Putamen (tissue), 1 donor: ENCODE data around the gene PRPF19.

ENCODE experiments used
- DNase-seq: peaks from one replicate; pipeline ENCODE4 v3.0.0-alpha.2; 2016; ENCODE audit warnings: low spot score

Gene PRPF19

DNA sequence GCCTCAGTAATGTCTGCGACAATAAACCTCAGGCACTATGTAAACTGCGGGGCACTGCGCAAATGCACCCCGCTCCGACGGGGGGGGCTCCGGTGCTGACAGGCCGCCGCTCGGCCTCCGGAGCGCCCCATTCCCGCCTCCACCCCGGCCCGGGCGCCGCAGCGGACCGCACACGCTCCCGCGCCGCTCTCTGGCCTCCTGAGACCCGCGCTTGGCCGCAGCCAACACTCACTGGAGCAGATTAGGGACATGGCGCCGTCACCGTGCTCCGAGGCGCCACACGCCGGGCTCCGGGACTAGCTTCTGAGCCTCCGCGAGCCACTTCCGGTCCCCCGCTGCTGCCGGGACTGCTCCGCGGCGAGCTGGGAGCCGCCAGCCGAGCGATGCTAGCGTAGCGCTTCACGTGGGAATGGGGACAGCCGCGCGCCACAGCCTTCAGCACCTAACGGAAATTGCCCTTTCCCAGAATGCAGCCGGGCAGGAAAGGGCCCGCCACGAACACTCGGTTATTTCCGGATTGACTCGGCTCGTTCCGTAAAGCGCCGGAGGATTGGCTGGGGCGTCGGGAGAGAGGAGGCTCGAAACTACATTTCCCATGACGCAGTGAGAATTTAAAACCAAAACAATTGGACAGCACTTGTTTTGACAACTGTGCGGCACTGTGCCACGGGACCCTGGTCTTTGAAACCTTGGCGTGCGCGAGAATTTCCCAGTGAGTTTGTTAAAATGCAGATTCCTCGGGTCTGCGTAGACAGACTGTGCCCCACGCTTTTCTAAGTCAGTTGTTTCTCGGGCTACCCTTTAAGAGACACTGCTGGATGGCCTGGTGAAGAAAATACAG is at the start of gene PRPF19:
PRPF19 (minus strand) TSS at position 454 of the 841 bp plus-strand sequence; CDS start at position 251, 203 bp downstream.
- peak; percentile 97 for DNase-seq

DNA sequence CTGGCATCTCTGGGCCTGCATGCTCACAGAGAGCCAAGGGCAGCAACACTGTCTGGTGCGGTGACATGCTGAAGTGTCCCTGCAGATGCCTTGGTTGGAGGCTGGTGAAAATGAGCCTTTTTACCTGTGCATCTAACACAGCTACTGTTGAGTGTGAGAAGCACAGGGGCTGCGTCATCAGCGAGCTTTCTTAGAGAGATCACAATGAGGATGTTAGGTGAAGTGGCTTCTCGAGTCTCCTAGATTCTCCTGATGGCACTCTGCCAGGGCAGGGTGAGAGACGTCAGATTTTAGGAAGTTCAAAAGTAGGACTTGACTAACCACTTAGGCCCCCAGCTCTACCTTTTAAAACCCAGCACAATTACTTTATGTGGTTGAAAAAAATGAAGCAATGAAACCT is 49.2 kb upstream of the PRPF19 start:
- DNase-seq = no peak

GRCh38 chr11:60954421-60954820 is 48.0 kb upstream of the PRPF19 start:
- DNase-seq = no peak

DNA sequence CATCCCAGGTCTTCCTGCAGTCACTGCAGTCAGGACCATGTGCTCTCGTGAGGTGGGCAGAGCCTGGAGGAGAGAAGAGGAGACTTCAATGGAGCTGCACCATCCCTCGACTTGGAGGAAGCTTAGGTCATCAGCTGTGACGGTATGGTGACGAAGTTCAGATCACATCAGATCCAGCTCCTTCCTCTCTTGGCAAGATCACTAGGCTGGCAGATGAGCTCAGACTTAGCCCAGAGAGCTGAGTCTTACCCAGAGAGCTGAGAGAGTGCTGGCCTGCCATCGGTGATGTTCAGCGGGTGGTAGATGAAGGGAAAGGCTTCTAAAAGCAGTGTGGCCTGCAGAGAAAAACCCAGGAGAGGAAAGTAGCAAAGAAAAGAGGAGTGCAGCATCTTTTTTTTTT is 47.4 kb upstream of the PRPF19 start:
- DNase-seq = no peak

DNA sequence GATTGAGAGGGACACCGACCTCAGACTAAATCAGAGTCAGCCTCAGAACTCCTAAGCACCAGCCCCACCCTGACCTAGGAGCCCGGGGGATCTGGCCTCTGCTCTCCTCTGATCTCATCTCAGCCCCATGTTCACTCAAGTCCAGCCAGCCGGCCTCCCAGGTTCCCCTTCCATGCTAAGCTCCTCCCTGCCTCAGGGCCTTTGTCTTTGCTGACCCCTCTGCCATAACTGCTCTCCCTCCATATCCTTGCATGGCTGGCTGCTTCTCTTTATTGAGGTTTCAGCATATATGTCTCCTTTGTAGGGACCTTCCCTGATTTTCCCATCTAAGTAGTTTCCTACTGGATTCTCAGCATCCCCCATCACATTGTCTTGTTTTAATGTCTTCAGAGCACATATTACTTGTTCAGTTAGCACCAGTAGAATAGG is 46.4 kb upstream of the PRPF19 start:
- no peak for DNase-seq

DNA sequence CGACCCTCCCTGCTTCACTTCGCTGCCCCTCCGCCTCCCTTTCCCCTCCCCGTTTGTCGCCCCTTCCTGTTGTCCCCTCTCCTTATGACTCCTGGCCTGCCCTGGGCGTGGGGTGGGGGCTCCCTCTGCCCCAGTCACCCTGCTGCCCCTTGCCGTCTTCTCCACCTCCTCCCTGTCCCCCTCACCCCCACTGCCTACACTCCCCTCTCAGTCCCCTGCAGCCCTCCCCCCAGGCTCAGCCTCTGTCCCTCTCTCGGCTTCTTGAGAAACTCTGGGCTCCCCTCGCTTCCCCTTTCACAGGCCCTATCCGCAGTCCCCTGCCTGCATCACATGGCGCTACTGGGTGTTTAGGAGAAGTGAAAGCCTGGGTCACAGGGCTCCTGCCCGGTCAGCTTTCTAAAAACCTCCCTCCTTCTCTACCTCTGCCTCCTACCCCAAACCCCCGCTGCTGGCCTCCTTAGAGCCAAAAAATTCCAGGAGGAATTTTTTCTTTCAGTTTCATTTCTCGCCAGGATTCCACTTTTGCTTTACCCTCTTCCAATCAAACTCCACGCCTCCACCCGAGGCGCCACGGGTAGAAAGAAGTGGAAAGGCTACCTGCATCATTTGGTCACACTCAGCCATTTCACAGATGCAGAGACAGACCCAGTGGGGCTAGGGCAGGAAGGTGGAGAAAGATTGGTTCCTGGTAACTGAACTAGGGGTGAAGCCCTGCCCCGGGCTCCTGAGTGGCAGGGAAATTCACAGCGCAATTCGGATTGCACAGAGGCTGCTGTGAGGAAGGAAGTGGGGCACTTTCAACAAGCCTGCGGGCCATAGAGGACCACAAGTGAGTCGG is 45.7 kb upstream of the PRPF19 start, which contains the start of gene SLC15A3:
SLC15A3 (minus strand) TSS at position 273 of the 838 bp plus-strand sequence. CDS start 625 bp downstream, outside the sequence.
- no peak for DNase-seq

DNA sequence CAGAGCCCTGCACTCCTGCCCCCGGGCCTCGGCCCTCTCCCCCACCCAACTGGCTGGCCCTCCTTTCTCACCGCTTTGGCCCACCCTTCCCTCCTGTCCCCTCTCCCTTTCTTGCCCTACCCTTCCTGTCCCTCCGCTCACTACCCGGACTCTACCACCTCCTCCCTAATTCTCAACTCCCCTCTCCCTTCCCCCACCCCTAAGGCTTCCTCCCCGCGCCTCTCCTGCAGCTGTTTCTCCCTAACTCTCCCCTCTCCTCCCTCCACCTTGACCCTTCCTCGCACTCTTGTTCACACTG is 45.2 kb upstream of the PRPF19 start:
- no peak for DNase-seq

- no peak for DNase-seq
Observed at GRCh38 chr11:60950933-60951605, 44.7 kb upstream of the PRPF19 start.

DNA sequence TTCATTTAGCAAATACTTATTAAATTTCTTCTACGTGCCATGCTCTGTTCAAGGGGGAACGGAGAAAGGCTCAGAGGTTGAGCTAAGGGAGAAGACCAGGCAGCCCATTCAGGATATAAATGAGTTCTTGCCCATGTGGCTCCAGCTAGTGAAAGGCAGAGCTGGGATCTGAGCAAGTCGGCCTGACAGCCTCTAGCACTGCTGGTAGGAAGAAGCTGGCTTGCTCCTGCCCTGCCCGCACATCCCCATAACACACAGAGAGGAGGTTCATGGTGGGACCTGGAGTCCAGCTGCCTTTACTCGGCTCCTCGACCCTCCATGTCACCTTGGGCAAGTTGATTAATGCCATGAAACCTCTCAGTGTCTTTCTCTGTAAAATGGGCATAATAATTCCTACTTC is 43.6 kb upstream of the PRPF19 start:
- DNase-seq = no peak

DNA sequence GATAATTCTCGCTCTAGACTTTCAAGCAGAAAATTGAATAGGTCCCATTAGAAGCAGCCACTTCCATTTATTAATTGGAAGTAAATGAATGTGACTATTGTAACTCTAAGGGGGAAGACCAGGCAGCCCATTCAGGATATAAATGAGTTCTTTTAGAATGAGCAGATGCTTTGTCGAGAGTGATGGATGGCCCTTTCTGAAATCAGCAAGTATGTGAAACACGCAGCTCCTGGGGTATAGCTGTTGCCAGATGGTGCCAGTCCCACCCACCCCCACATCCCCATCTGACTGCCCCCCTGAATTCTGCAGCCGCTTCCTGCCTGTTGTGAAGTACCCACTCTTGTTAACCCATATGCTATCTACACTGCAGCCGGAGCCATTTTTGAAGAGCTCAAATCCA is 41.9 kb upstream of the PRPF19 start:
- no peak for DNase-seq

DNA sequence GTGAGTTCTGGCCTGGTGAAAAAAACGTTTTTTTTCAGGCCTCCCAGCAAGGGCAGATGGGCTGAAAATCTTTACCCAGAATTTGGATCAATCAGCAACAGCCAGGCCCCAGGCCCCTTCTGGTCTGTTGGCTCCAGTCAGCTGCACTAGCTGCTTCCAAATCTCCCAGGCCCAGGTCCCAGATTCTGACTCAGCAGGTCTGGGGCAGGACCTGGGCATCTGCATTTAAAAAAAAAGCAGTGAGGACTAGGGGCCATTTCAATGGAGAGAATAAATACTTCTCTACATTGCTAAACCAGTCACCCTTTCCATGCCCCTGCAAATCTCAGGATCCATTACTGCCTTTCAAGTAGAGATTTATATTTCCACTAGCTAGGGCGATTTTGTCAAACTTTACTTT is 41.3 kb upstream of the PRPF19 start:
- no peak for DNase-seq

DNA sequence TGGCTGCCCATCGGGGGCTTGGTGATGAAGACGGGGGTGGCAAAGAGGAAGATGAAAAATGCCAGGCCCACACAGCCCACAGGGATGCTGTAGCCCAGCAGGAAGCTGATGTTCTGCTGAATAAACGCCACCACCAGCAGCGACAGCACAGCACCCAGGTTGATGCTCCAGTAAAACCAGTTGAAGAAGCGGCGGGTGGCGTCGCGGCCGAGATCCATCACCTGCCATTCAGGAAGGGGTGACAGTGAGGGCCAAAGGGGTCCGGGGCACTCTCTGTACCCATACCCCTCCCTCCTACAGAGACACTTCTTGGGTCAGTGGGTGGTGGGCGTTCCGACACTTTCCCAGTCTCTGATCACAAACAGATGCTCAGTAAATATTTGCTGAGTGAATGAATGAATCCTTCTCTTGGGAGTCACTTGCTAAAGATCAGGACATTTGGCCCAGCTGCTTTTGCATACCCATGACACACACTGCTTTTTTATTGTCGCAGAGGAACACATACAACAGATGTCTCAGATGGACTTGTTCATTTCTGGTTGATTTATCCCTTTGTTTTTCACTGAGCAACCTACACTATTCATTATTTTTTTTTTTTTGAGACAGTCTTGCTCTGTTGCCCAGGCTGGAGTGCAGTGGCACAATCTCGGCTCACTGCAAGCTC is 40.3 kb upstream of the PRPF19 start:
- DNase-seq = no peak

DNA sequence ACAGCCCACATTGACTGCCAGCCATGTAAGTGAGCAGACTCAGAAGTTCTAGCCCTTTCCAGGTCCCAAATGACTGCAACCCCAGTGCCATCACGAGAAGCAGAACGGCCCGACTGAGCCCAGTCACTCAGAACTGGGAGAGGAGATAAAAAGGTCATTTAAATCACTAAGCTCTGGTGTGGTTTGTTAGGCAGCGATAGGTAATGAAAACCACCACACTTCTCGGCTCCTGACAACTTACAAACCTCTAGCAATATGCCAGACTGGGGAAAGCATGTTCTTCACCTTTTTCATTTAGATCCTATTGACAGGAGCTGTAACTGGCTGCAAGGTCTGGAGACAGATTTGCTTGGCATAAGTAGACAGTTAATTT is 38.9 kb upstream of the PRPF19 start:
- DNase-seq = no peak

DNA sequence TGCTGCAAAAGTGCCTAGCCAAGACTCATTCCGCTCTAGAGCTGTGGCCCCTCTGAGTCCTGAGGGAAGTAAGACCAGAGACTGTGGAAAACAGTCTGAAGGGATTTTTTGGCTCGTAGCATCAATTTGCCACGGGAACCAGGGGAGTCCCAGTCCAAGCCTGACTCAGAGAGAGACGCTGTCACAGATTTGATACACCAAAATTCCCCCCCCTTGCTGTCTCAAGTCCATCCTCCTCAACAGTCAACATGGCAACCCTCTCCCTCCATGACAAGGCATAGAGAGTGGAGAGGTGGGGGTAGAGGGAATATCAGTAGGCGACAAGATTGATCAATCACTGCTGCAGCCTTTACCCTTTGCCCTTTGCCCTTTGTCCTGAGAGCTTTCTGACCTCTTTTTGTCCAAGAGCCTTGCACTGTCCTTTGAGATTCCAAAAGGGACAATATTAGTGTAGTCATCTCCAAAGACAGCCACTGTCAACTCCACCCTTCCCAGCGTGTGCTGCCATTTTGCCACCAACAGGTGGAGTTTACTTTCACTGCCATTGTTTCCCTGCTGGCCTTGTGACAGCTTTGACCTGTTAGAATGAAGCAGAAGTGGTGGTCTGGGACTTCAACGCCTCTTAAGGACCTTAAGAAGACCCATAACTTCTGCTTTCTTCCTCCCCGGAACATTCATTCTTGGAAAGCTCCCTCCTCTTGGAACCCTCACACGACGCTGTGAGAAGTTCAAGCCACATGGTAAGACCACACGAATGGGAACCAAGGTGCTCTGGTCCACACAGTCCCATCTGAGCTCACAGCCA is 38.3 kb upstream of the PRPF19 start:
- DNase-seq = no peak

- DNase-seq = no peak
Observed at GRCh38 chr11:60942970-60943565, 36.7 kb upstream of the PRPF19 start.

- DNase-seq = no peak
Observed at GRCh38 chr11:60942219-60942618, 35.8 kb upstream of the PRPF19 start.

- DNase-seq = peak; percentile 75
Observed at GRCh38 chr11:60941371-60942119, 35.2 kb upstream of the PRPF19 start.

DNA sequence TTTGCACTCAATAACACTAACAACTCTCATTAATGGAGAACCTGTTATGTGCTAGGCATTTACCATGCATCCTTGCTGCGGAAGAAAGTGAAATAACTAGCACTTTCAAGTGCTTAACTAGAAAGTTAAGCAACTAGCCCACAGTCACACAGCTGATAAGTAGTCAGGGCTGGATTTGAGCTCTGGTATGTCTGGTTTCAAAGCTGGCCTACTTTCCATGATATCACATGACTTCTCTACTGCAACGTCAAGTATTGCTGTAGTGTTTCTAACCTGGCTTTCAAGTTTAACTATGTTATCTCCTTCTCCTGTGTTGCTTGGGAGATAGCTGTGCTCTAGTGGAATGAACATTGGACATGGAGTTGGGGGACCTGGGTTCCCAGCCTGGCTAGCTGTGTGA is 33.5 kb upstream of the PRPF19 start:
- DNase-seq = no peak

DNA sequence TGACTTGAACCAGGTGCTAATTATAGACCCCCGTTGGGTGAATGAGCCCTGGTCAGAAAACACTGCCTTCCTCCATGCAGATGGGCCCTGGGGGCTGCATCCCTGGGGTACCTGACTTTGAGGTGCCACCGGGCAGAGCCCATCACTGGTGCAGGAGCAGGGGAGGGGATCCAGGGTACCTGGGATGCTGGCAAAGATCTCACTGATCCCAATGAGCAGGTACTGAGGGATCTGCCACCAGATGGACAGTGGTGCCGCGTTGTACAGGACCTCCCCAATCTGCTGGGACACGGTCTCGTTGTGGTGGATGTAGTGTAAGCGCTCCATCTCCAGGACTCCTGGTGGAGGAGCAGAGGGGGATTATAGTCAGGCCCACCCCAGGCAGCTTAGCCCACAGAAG is 32.9 kb upstream of the PRPF19 start:
- DNase-seq = no peak

DNA sequence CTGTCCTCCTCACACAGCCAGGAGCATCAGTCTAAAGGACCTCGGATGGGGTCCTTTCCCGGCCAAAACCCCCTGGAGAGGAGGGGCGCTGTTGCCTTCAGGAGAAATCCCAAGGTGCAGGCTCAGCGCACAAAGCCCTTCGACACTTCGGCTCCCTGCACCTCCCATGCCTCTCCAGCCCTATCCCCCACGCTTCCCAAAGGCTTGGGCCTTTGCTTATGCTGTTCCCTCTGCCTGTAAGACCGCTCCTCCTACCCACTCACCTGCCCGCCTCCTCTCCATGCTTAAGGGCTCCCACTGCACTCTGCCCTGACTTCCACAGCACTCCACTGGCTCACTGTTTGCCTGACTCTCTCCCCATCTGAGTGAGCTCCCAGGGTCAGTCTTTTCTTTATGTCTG is 32.1 kb upstream of the PRPF19 start:
- DNase-seq = no peak
